Suprapubic skin (tissue), 4 donors: Measurements from ENCODE around the gene NDUFS5.

Experiments
- CTCF ChIP-seq, 2 donors: fragments of 200-600 bp in 1 of 2; fragments of 450-650 bp in 1 of 2; sonication (generic) in 1 of 2; IDR thresholded peaks; one replicate each; pipeline ENCODE4 v1.5.1; 2016 to 2019; ENCODE audit warnings: antibody characterized with exemption in 2 of 2, mild to moderate bottlenecking in 1 of 2, moderate library complexity in 1 of 2
- POLR2A ChIP-seq, 2 donors: fragments of 450-650 bp; IDR thresholded peaks; one replicate each; pipeline ENCODE4 v1.6.1; 2017; ENCODE audit warnings: antibody characterized with exemption in 2 of 2, mild to moderate bottlenecking in 2 of 2, moderate library complexity in 2 of 2
- POLR2AphosphoS5 ChIP-seq, 3 donors: sonication (generic); formaldehyde crosslinking; IDR thresholded peaks; one replicate each; pipeline ENCODE4 v1.6.1; 2017; ENCODE audit warnings: antibody characterized with exemption in 3 of 3

GRCh38 chr1:39063191-39063590 lies 37.0 kb downstream of the NDUFS5 start:
- TF ChIP-seq CTCF (IDR thresholded peaks at IDR 0.05): no peak
- TF ChIP-seq POLR2AphosphoS5 (IDR thresholded peaks at IDR 0.05): no peak
- TF ChIP-seq POLR2A (IDR thresholded peaks at IDR 0.05): no peak
